HEK293 (cell line): ENCODE measurements around the gene YWHAG.

ENCODE experiments used
- CTCF ChIA-PET: fragments of 350-600 bp; formaldehyde crosslinking; extraction: SDS; loops from one replicate; lab custom pipeline; 2021; ENCODE audit warnings: antibody characterized with exemption; lab: Yijun Ruan, JAX
- POLR2A ChIA-PET: fragments of 300-600 bp; formaldehyde crosslinking; extraction: SDS; loops from one replicate; lab custom pipeline; 2020; ENCODE audit warnings: antibody characterized with exemption, inconsistent platforms; lab: Yijun Ruan, JAX
- H3K27ac ChIP-seq: fragments of 200-500 bp; sonication (Bioruptor generic); 2 replicates; pipeline ENCODE4 v1.5.1; 2014; ENCODE audit warnings: low read depth, low read length, control low read depth, inconsistent platforms; ENCODE audit errors: extremely low read depth
- H3K36me3 ChIP-seq, 2 experiments: fragments of 200-500 bp in 1 of 2; sonication (Bioruptor generic) in 1 of 2; 1 replicate in 1 of 2; 2 replicates in 1 of 2; pipeline ENCODE4 v1.5.1; 2014 to 2017; ENCODE audit warnings: inconsistent platforms in 2 of 2, low read length in 2 of 2; ENCODE audit not compliant: control insufficient read depth in 2 of 2, insufficient read depth in 1 of 2
- H3K4me1 ChIP-seq: fragments of 200-500 bp; sonication (Bioruptor generic); 2 replicates; pipeline ENCODE4 v1.5.1; 2014; ENCODE audit warnings: mild to moderate bottlenecking, low read length, inconsistent platforms; ENCODE audit not compliant: control insufficient read depth, insufficient read depth
- H3K4me3 ChIP-seq: 2 replicates; pipeline ENCODE4 v1.5.1; 2011; ENCODE audit warnings: low read depth, mild to moderate bottlenecking, control low read depth, low read length, moderate library complexity
- H3K9me3 ChIP-seq: fragments of 200-500 bp; sonication (Bioruptor generic); 2 replicates; pipeline ENCODE4 v1.5.1; 2014; ENCODE audit warnings: low read depth, low read length, inconsistent platforms; ENCODE audit not compliant: control insufficient read depth, insufficient read depth
- ATF2 ChIP-seq: fragments of 450-650 bp; formaldehyde crosslinking; IDR thresholded peaks from 2 replicates; pipeline ENCODE4 v1.5.1; 2016; ENCODE audit warnings: missing biosample characterization, missing genetic modification characterization, low read depth
- BCL6B ChIP-seq: fragments of 450-650 bp; formaldehyde crosslinking; IDR thresholded peaks from 2 replicates; pipeline ENCODE4 v1.5.1; 2017; ENCODE audit warnings: missing biosample characterization, missing genetic modification characterization
- CTCF ChIP-seq: fragments of 450-650 bp; formaldehyde crosslinking; IDR thresholded peaks from 2 replicates; pipeline ENCODE4 v1.5.1; 2016; ENCODE audit warnings: missing biosample characterization, missing genetic modification characterization
- GLIS1 ChIP-seq: fragments of 450-650 bp; formaldehyde crosslinking; IDR thresholded peaks from 2 replicates; pipeline ENCODE4 v1.5.1; 2016; ENCODE audit warnings: missing biosample characterization, missing genetic modification characterization
- KLF16 ChIP-seq: fragments of 450-650 bp; formaldehyde crosslinking; IDR thresholded peaks from 2 replicates; pipeline ENCODE4 v1.5.1; 2017; ENCODE audit warnings: missing biosample characterization, missing genetic modification characterization
- OSR2 ChIP-seq: fragments of 450-650 bp; formaldehyde crosslinking; IDR thresholded peaks from 2 replicates; pipeline ENCODE4 v1.5.1; 2016; ENCODE audit warnings: missing biosample characterization, missing genetic modification characterization
- PATZ1 ChIP-seq: fragments of 450-650 bp; formaldehyde crosslinking; IDR thresholded peaks from 2 replicates; pipeline ENCODE4 v1.5.1; 2016; ENCODE audit warnings: missing biosample characterization, missing genetic modification characterization
- REPIN1 ChIP-seq: fragments of 450-650 bp; formaldehyde crosslinking; IDR thresholded peaks from 2 replicates; pipeline ENCODE4 v1.5.1; 2017; ENCODE audit warnings: missing biosample characterization, missing genetic modification characterization, low read depth
- SP2 ChIP-seq: fragments of 450-650 bp; formaldehyde crosslinking; IDR thresholded peaks from 2 replicates; pipeline ENCODE4 v1.5.1; 2016; ENCODE audit warnings: missing biosample characterization, missing genetic modification characterization
- ZBTB11 ChIP-seq: fragments of 450-650 bp; formaldehyde crosslinking; conservative IDR thresholded peaks from 2 replicates; pipeline ENCODE4 v1.5.1; 2016; ENCODE audit warnings: low read depth, missing biosample characterization, missing genetic modification characterization
- ZBTB17 ChIP-seq: fragments of 450-650 bp; formaldehyde crosslinking; IDR thresholded peaks from 2 replicates; pipeline ENCODE4 v1.5.1; 2016; ENCODE audit warnings: missing biosample characterization, missing genetic modification characterization
- ZBTB20 ChIP-seq: fragments of 450-650 bp; formaldehyde crosslinking; IDR thresholded peaks from 2 replicates; pipeline ENCODE4 v1.5.1; 2016; ENCODE audit warnings: missing biosample characterization, missing genetic modification characterization
- ZBTB44 ChIP-seq: fragments of 450-650 bp; IDR thresholded peaks from 2 replicates; pipeline ENCODE4 v1.5.1; 2018; ENCODE audit warnings: missing biosample characterization, mild to moderate bottlenecking, missing genetic modification characterization
- ZBTB48 ChIP-seq: fragments of 450-650 bp; formaldehyde crosslinking; IDR thresholded peaks from 2 replicates; pipeline ENCODE4 v1.5.1; 2016; ENCODE audit warnings: missing biosample characterization, missing genetic modification characterization
- ZFHX2 ChIP-seq: fragments of 450-650 bp; formaldehyde crosslinking; conservative IDR thresholded peaks from 2 replicates; pipeline ENCODE4 v1.5.1; 2016; ENCODE audit warnings: missing biosample characterization, missing genetic modification characterization
- ZNF341 ChIP-seq: fragments of 450-650 bp; formaldehyde crosslinking; IDR thresholded peaks from 2 replicates; pipeline ENCODE4; 2016; ENCODE audit warnings: low read depth, missing biosample characterization, missing genetic modification characterization
- ZNF426 ChIP-seq: fragments of 450-650 bp; formaldehyde crosslinking; IDR thresholded peaks from 2 replicates; pipeline ENCODE4 v1.5.1; 2017; ENCODE audit warnings: missing biosample characterization, missing genetic modification characterization, mild to moderate bottlenecking, inconsistent platforms, moderate library complexity
- ZNF433 ChIP-seq: fragments of 450-650 bp; formaldehyde crosslinking; IDR thresholded peaks from 2 replicates; pipeline ENCODE4 v1.5.1; 2016; ENCODE audit warnings: missing biosample characterization, missing genetic modification characterization, low read depth
- ZNF76 ChIP-seq: fragments of 450-650 bp; formaldehyde crosslinking; IDR thresholded peaks from 2 replicates; pipeline ENCODE4; 2016; ENCODE audit warnings: low read depth, missing biosample characterization, missing genetic modification characterization, borderline replicate concordance
- ZSCAN30 ChIP-seq: fragments of 450-650 bp; IDR thresholded peaks from 2 replicates; pipeline ENCODE4 v1.5.1; 2018; ENCODE audit warnings: missing biosample characterization, mild to moderate bottlenecking, missing genetic modification characterization, moderate library complexity
- ZXDB ChIP-seq: fragments of 450-650 bp; formaldehyde crosslinking; IDR thresholded peaks from 2 replicates; pipeline ENCODE4 v1.5.1; 2016; ENCODE audit warnings: missing biosample characterization, missing genetic modification characterization

The YWHAG gene

GRCh38 chr7:76318488-76319353, 40.1 kb downstream of the YWHAG start (continued):
- 0 out of 2 replicates have a peak, but pooled peaks have one; percentile 43 for TF ChIP-seq PATZ1 (tag by site-specific recombination)
- peak; percentile 38; the same call in 1 of the 2 replicates for TF ChIP-seq ZSCAN30 (tag by site-specific recombination)
- no peak for TF ChIP-seq KLF16 (tag by site-specific recombination)
- peak; percentile 13; the same call in 1 of the 2 replicates for TF ChIP-seq CTCF (tag by site-specific recombination)
- peak; percentile 64; the same call in 1 of the 2 replicates for TF ChIP-seq ZBTB48 (tag by site-specific recombination)
- peak; percentile 77 for TF ChIP-seq ZBTB17 (tag by site-specific recombination)
- TF ChIP-seq SP2 (tag by site-specific recombination), result 0 out of 2 replicates have a peak, but pooled peaks have one; percentile 2
- no peak for TF ChIP-seq OSR2 (tag by site-specific recombination)
- TF ChIP-seq ZBTB20 (tag by site-specific recombination), result peak; percentile 85
- TF ChIP-seq ZFHX2 (tag by site-specific recombination), result peak; percentile 39; the same call in 1 of the 2 replicates
- TF ChIP-seq ZBTB44 (tag by site-specific recombination), result no peak
- peak; percentile 28; the same call in 1 of the 2 replicates for TF ChIP-seq ZNF76 (tag by site-specific recombination)
- TF ChIP-seq ZNF341 (tag by site-specific recombination), result peak; percentile 56; the same call in 1 of the 2 replicates

- Histone ChIP-seq H3K36me3 (no peaks in the 10 kb centered on the region; a peak in 1 of 3 replicates), H3K27ac (peak overlapping the region; percentile 61), H3K9me3 (no peaks in the 10 kb centered on the region), H3K4me3 (peak overlapping the region; percentile 55), H3K4me1 (peaks cover 5% of the 10 kb centered on the region; the same call in 1 of the 2 replicates)
- POLR2A ChIA-PET, result interaction anchor here (0.6 to 2.3 kb wide), 15 partner anchors 9 to 403 kb away, joined by 3 to 24 read pairs (median 4); partner anchors contain the start of gene YWHAG
- CTCF ChIA-PET, result interaction anchor here (0.9 to 7.2 kb wide), 7 partner anchors 12 to 139 kb away, joined by 3 to 133 read pairs (median 4); no protein-coding TSS in a partner anchor
- TF ChIP-seq BCL6B (tag by site-specific recombination), result 0 out of 2 replicates have a peak, but pooled peaks have one; percentile 52
- peak; percentile 87 for TF ChIP-seq ATF2
- peak; percentile 79 for TF ChIP-seq GLIS1 (tag by site-specific recombination)
- no peak for TF ChIP-seq ZNF426
- TF ChIP-seq ZNF433, result no peak
- TF ChIP-seq ZXDB, result peak; percentile 75; the same call in 1 of the 2 replicates
- TF ChIP-seq SP2 (tag by site-specific recombination), result peak; percentile 96
- no peak for TF ChIP-seq REPIN1 (tag by site-specific recombination)
- TF ChIP-seq ZBTB11 (tag by site-specific recombination), result peak; percentile 50
Observed at GRCh38 chr7:76317782-76318487, 40.9 kb downstream of the YWHAG start.
